ENCODE results near the gene TTC39B. TPM values are rescaled to one million over a fixed set of nuclear protein-coding genes. Genes with fewer than 3 reads are reported as not detected.

Gene TTC39B
- total RNA-seq, 1 experiment from 2014 or later: 0.04 TPM

DNA sequence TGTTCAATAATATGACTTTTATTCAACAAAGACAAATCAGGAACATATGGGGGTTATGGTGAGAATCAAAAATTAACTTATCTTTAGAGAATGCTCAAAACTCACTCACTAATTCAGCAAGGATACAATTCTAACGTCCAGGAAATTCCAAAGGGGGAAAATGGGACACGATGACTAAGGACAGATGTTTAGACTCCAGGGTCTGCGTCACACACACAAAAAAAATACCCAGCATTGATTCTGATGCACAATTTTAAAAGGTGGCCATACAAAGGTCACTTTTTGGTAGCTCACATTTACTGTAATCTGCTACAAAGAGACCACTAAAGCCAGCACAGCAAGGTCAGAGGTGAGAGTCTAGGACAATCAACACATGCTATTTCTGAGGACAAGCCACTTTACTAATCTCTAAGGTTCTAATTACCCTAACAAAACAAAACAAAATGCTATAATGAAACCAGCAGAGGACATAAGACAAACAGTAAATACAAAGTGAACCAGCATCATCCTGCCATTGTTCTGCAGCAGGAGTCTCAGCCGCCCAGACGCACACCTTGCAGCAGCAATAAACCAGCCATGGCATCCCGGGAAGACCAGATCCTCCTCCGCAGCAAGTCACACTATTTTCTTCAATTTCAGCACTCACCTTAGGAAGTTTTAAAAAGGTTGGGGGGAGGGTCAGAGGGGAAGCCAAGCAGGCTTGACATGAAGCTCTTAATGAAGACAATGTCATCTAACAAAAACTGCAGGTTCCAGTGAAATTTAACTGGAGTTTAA lies 57.8 kb downstream of the TTC39B start:
- Histone ChIP-seq H3K79me2 (ENCODE audit: low read length) (no peaks in the 10 kb centered on the region), H3K27me3 (ENCODE audit: low read length) (no peaks in the 10 kb centered on the region), H3K4me3 (ENCODE audit: low read length) (no peak overlapping the region), H3K9me2 (replicated peaks; ENCODE audit: insufficient read depth, low read length) (no peaks in the 10 kb centered on the region), H3K4me2 (ENCODE audit: low read depth, low read length, poor library complexity, severe bottlenecking) (no peak overlapping the region), H3K27ac (ENCODE audit: low read length) (no peak overlapping the region), H2AFZ (ENCODE audit: low read length) (no peak overlapping the region), H3K9ac (ENCODE audit: low read length) (no peak overlapping the region), H3K4me1 (ENCODE audit: low read length) (no peaks in the 10 kb centered on the region), H4K20me1 (ENCODE audit: insufficient read depth, low read depth, low read length) (no peaks in the 10 kb centered on the region), H3K9me3 (ENCODE audit: low read length) (no peaks in the 10 kb centered on the region), H3K36me3 (ENCODE audit: insufficient read depth, low read length) (no peaks in the 10 kb centered on the region)
- no peak for DNase-seq

DNA sequence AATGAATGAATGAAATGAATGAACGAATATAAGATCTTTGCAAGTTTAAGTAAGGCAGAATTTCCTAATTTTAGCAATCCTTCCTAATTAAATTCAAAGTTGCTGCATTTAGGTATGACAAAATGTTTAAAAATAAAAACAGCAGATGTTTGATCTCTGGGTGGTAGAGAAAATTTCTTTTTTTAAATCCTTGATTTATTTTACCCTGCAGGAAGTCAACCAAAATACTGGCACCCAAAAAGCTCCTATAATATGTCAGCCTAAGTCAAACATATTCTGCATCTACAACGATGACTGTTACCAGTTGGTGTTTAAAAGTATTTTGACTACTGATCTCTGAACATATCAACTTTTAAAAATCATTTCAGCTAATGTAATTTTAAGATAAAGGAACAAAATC lies 58.4 kb downstream of the TTC39B start:
- Histone ChIP-seq H3K79me2 (ENCODE audit: low read length) (no peaks in the 10 kb centered on the region), H3K9me3 (ENCODE audit: low read length) (no peaks in the 10 kb centered on the region), H3K36me3 (ENCODE audit: insufficient read depth, low read length) (no peaks in the 10 kb centered on the region), H3K4me1 (ENCODE audit: low read length) (no peaks in the 10 kb centered on the region), H3K4me3 (ENCODE audit: low read length) (no peak overlapping the region), H3K4me2 (ENCODE audit: low read depth, low read length, poor library complexity, severe bottlenecking) (no peak overlapping the region), H4K20me1 (ENCODE audit: insufficient read depth, low read depth, low read length) (no peaks in the 10 kb centered on the region), H3K9me2 (replicated peaks; ENCODE audit: insufficient read depth, low read length) (no peaks in the 10 kb centered on the region), H3K27ac (ENCODE audit: low read length) (no peak overlapping the region), H3K9ac (ENCODE audit: low read length) (no peak overlapping the region), H2AFZ (ENCODE audit: low read length) (no peak overlapping the region), H3K27me3 (ENCODE audit: low read length) (no peaks in the 10 kb centered on the region)
- DNase-seq: no peak

DNA sequence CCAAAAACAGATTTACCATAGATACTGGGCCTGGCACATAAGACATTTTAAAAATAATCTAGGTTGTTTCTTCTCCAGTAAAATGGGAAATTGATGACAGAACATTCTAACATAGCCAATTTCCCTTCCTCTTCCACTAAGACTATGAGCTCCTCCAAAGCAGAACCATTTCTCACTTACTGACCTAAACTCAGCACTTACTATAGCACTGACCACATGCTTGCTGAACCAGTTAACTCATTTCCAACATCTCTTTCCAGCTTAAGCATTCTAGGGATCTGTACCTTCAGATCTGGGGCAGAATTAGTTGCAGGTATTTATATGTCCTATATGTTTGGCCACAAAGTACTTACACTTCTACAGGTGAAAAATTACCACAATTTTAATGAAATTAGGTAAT lies 58.9 kb downstream of the TTC39B start:
- Histone ChIP-seq H3K36me3 (ENCODE audit: insufficient read depth, low read length) (no peaks in the 10 kb centered on the region), H3K4me3 (ENCODE audit: low read length) (no peak overlapping the region), H2AFZ (ENCODE audit: low read length) (no peak overlapping the region), H3K79me2 (ENCODE audit: low read length) (no peaks in the 10 kb centered on the region), H3K4me2 (ENCODE audit: low read depth, low read length, poor library complexity, severe bottlenecking) (no peak overlapping the region), H3K9me2 (replicated peaks; ENCODE audit: insufficient read depth, low read length) (no peaks in the 10 kb centered on the region), H3K9me3 (ENCODE audit: low read length) (no peaks in the 10 kb centered on the region), H3K27me3 (ENCODE audit: low read length) (no peaks in the 10 kb centered on the region), H3K27ac (ENCODE audit: low read length) (no peak overlapping the region), H3K9ac (ENCODE audit: low read length) (no peak overlapping the region), H4K20me1 (ENCODE audit: insufficient read depth, low read depth, low read length) (no peaks in the 10 kb centered on the region), H3K4me1 (ENCODE audit: low read length) (no peaks in the 10 kb centered on the region)
- DNase-seq: no peak

DNA sequence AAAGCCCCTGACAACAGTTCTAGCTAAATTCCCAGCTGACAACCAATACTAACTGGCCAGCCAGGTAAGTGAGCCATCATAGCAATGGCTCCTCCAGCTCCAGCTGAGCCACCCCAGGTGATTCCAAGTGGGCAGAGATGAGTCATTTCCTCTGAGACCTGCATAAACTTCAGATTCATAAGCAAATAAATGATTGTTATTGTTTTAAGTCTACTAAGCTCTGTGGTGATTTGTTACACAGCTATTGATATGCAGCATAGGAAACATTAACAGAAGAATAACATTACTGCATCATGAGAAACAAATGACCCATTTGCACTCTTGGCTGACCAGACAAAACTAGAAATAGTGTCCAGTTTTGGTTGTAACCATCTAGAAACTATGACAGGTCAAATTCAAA lies 60.3 kb downstream of the TTC39B start:
- Histone ChIP-seq H3K9me2 (replicated peaks; ENCODE audit: insufficient read depth, low read length) (no peaks in the 10 kb centered on the region), H3K27ac (ENCODE audit: low read length) (no peak overlapping the region), H3K36me3 (ENCODE audit: insufficient read depth, low read length) (no peaks in the 10 kb centered on the region), H3K4me1 (ENCODE audit: low read length) (no peaks in the 10 kb centered on the region), H3K4me2 (ENCODE audit: low read depth, low read length, poor library complexity, severe bottlenecking) (no peak overlapping the region), H4K20me1 (ENCODE audit: insufficient read depth, low read depth, low read length) (no peaks in the 10 kb centered on the region), H3K27me3 (ENCODE audit: low read length) (no peaks in the 10 kb centered on the region), H2AFZ (ENCODE audit: low read length) (no peak overlapping the region), H3K9me3 (ENCODE audit: low read length) (no peaks in the 10 kb centered on the region), H3K79me2 (ENCODE audit: low read length) (no peaks in the 10 kb centered on the region), H3K9ac (ENCODE audit: low read length) (no peak overlapping the region), H3K4me3 (ENCODE audit: low read length) (no peak overlapping the region)
- no peak for DNase-seq

DNA sequence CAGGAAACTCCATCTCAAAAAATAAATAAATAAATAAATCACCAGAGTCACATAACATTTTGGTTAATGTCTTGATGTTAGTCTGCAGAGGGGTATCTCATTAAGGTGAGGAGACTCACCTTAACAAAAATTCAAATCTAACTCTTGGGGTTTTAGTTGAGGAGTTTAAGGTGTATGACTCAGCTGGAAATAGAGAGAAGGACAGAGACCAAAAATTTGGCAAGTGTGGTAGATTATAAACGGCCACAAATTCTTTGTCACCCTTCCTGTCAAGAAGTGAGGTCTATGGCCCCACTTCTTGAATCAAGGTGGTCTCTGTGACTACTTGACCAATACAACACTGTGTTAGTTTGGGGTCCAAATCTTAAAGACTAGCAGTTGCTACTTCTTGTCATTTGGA lies 60.8 kb downstream of the TTC39B start:
- H3K9ac ChIP-seq (ENCODE audit: low read length): no peak overlapping the region
- no peaks in the 10 kb centered on the region for H3K79me2 ChIP-seq (ENCODE audit: low read length)
- no peak overlapping the region for H3K27ac ChIP-seq (ENCODE audit: low read length)
- no peaks in the 10 kb centered on the region for H3K36me3 ChIP-seq (ENCODE audit: insufficient read depth, low read length)
- H3K9me2 ChIP-seq (replicated peaks; ENCODE audit: insufficient read depth, low read length): no peaks in the 10 kb centered on the region
- no peaks in the 10 kb centered on the region for H3K27me3 ChIP-seq (ENCODE audit: low read length)
- no peak for DNase-seq
- no peak overlapping the region for H3K4me3 ChIP-seq (ENCODE audit: low read length)
- no peaks in the 10 kb centered on the region for H3K9me3 ChIP-seq (ENCODE audit: low read length)
- no peak overlapping the region for H3K4me2 ChIP-seq (ENCODE audit: low read depth, low read length, poor library complexity, severe bottlenecking)
- no peaks in the 10 kb centered on the region for H4K20me1 ChIP-seq (ENCODE audit: insufficient read depth, low read depth, low read length)
- no peaks in the 10 kb centered on the region for H3K4me1 ChIP-seq (ENCODE audit: low read length)
- no peak overlapping the region for H2AFZ ChIP-seq (ENCODE audit: low read length)

DNA sequence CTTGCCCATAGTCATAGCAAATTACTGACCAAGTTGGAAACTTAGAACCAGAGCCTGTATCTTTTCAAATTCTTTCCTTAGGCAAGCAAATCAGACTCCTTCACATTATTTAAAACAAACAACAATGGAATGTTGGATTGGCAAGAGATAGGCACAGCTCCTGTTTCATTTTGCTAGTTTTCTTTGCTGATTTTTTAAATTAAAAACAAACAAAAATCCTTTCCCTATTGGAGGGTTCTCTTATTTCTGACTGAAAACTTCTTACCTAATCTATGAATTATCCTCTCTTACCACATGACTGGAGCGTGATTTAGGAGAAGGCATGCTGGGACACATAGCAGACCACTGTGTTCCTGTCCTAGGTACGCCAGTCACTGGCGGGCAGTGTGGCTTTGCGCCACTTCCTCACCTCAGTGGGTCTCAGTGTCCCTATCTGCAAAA lies 63.0 kb downstream of the TTC39B start:
- Histone ChIP-seq H3K4me2 (ENCODE audit: low read depth, low read length, poor library complexity, severe bottlenecking) (no peak overlapping the region), H3K9ac (ENCODE audit: low read length) (no peak overlapping the region), H4K20me1 (ENCODE audit: insufficient read depth, low read depth, low read length) (no peaks in the 10 kb centered on the region), H3K9me2 (replicated peaks; ENCODE audit: insufficient read depth, low read length) (no peaks in the 10 kb centered on the region), H3K36me3 (ENCODE audit: insufficient read depth, low read length) (no peaks in the 10 kb centered on the region), H2AFZ (ENCODE audit: low read length) (no peak overlapping the region), H3K9me3 (ENCODE audit: low read length) (no peaks in the 10 kb centered on the region), H3K27ac (ENCODE audit: low read length) (no peak overlapping the region), H3K27me3 (ENCODE audit: low read length) (no peaks in the 10 kb centered on the region), H3K4me1 (ENCODE audit: low read length) (no peaks in the 10 kb centered on the region), H3K79me2 (ENCODE audit: low read length) (no peaks in the 10 kb centered on the region), H3K4me3 (ENCODE audit: low read length) (no peak overlapping the region)
- no peak for DNase-seq

DNA sequence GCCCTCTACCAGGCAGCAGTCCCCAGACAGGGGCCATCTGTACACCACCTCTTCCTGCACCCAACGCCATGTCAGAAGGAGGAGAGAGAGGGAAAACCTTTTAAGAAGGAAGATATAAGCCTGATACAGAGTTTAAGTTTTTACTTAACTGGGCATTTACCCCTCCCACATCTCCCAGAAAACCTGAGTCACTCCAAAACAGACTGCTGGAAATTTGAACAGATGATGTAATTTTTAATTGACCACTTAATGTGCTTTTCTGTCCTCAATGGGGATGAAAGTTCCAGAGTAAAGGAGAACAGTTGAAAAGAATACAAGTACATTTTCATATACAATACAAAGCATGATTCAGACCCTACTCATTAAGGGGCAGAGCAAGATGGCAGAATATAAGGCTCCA lies 63.9 kb downstream of the TTC39B start:
- no peak overlapping the region for H3K4me2 ChIP-seq (ENCODE audit: low read depth, low read length, poor library complexity, severe bottlenecking)
- no peak overlapping the region for H3K4me3 ChIP-seq (ENCODE audit: low read length)
- H3K9me2 ChIP-seq (replicated peaks; ENCODE audit: insufficient read depth, low read length): no peaks in the 10 kb centered on the region
- H3K27me3 ChIP-seq (ENCODE audit: low read length): no peaks in the 10 kb centered on the region
- H3K36me3 ChIP-seq (ENCODE audit: insufficient read depth, low read length): no peaks in the 10 kb centered on the region
- no peaks in the 10 kb centered on the region for H3K4me1 ChIP-seq (ENCODE audit: low read length)
- no peak overlapping the region for H2AFZ ChIP-seq (ENCODE audit: low read length)
- H4K20me1 ChIP-seq (ENCODE audit: insufficient read depth, low read depth, low read length): no peaks in the 10 kb centered on the region
- no peak overlapping the region for H3K27ac ChIP-seq (ENCODE audit: low read length)
- H3K79me2 ChIP-seq (ENCODE audit: low read length): no peaks in the 10 kb centered on the region
- no peak for DNase-seq
- no peaks in the 10 kb centered on the region for H3K9me3 ChIP-seq (ENCODE audit: low read length)
- H3K9ac ChIP-seq (ENCODE audit: low read length): no peak overlapping the region

DNA sequence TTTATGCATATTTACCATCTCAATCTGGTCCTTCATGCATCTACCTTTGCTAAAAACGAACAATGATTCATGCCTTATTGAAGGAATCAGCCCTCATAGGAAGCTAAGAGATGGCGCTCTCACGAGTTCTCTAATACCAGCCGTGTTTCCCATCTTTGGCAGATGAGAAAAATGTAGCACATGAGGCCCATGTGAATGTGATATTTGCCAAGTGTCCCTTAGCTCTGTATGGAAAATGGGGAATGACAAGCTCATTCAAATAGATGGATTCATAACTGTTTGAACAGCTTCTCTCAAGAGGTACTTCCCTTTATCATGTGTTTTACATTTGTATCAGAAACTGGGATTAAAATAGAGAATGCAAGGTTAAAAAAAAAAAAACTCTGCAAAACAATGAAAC lies 66.1 kb downstream of the TTC39B start:
- Histone ChIP-seq H3K9me3 (ENCODE audit: low read length) (no peaks in the 10 kb centered on the region), H3K4me2 (ENCODE audit: low read depth, low read length, poor library complexity, severe bottlenecking) (no peak overlapping the region), H3K4me1 (ENCODE audit: low read length) (no peaks in the 10 kb centered on the region), H3K4me3 (ENCODE audit: low read length) (no peak overlapping the region), H2AFZ (ENCODE audit: low read length) (no peak overlapping the region), H3K36me3 (ENCODE audit: insufficient read depth, low read length) (no peaks in the 10 kb centered on the region), H3K27me3 (ENCODE audit: low read length) (no peaks in the 10 kb centered on the region), H4K20me1 (ENCODE audit: insufficient read depth, low read depth, low read length) (no peaks in the 10 kb centered on the region), H3K9ac (ENCODE audit: low read length) (no peak overlapping the region), H3K9me2 (replicated peaks; ENCODE audit: insufficient read depth, low read length) (no peaks in the 10 kb centered on the region), H3K79me2 (ENCODE audit: low read length) (no peaks in the 10 kb centered on the region), H3K27ac (ENCODE audit: low read length) (no peak overlapping the region)
- DNase-seq: no peak

All from Karpas-422 (cell line).